ENCODE results near the gene FAM170B.

DNA sequence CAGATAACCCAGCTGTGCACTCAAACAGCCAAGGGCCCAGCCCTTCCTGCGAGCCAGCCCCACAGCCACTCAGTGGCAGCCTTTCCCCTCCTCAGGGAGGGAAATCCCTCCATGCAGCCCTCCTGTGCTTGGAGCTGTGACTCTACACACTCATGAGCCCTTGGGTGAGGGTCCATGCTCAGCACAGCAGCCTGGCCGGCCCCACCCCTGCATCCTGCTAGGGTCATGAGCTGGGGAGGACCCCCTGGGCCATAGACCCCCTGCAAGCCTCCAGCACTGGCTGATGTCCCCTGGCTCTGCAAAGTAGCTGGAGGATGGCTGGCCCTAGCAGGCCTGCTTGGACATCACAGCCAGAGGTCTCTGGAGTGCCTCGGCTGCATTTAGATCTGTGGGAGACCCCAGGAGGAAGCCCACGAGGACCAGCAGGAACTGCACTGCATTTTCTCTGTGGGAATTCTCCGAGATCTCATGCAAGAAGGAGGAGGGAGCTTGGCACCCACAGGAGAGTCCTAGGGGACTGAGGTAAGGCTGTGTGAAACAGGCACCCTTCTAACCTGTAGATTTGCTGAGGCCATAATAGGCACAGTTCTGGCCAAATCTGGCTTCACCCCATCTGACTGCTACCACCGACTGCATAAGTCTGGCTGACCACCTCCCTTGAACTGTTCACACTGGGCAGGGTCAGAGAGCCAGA, 37.0 kb upstream of the FAM170B start:
- TF ChIP-seq, protein P1, sequence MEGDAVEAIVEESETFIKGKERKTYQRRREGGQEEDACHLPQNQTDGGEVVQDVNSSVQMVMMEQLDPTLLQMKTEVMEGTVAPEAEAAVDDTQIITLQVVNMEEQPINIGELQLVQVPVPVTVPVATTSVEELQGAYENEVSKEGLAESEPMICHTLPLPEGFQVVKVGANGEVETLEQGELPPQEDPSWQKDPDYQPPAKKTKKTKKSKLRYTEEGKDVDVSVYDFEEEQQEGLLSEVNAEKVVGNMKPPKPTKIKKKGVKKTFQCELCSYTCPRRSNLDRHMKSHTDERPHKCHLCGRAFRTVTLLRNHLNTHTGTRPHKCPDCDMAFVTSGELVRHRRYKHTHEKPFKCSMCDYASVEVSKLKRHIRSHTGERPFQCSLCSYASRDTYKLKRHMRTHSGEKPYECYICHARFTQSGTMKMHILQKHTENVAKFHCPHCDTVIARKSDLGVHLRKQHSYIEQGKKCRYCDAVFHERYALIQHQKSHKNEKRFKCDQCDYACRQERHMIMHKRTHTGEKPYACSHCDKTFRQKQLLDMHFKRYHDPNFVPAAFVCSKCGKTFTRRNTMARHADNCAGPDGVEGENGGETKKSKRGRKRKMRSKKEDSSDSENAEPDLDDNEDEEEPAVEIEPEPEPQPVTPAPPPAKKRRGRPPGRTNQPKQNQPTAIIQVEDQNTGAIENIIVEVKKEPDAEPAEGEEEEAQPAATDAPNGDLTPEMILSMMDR (IDR thresholded peaks at IDR 0.05), result no peak
- TF ChIP-seq POLR2A (IDR thresholded peaks at IDR 0.05) (no peak), POLR2AphosphoS5 (IDR thresholded peaks at IDR 0.05) (no peak)
